ENCODE data around the gene NXN.

GRCh38 chr17:953767-954166, 25.8 kb downstream of the NXN start:
- TF ChIP-seq SUZ12 (IDR thresholded peaks at IDR 0.05; ENCODE audit: extremely low read depth, insufficient read depth, insufficient read length), result no peak
- TF ChIP-seq ZNF274 (IDR thresholded peaks at IDR 0.05; ENCODE audit: low read depth, low read length), result no peak

All from NT2/D1 (cell line).